ENCODE measurements around the gene RIMS3. TPM values are rescaled to one million over a fixed set of nuclear protein-coding genes. Genes with fewer than 3 reads are reported as not detected.

Gene RIMS3
- total RNA-seq, 1 experiment from 2014 or later = 2.9 TPM

DNA sequence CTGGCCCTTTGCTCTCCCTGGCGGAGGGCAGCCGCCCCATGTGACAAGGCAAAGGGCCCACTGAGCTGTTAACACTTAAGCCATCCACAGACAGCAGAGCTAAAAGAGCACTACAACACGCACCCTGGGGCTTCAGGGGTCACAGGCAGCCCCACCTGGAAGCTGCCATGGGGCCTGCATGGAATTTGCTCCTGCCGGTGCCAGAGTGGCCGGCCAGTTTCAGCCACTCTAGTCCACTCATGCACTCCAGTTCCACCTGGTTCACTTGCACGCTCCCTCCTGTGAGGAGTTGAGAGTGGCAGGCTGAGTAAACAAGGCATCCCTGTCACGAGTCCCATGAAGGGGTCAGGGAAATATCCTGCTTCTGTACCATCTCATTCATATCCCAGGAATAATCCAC is 55.3 kb downstream of the RIMS3 start:
- Histone ChIP-seq H3K79me2 (ENCODE audit: low read length) (no peaks in the 10 kb centered on the region), H3F3A (ENCODE audit: low read length, unreplicated experiment) (no peaks in the 10 kb centered on the region), H3K9me3 (ENCODE audit: low read length) (no peaks in the 10 kb centered on the region), H2AFZ (ENCODE audit: low read length) (no peak overlapping the region), H4K20me1 (ENCODE audit: low read length) (no peaks in the 10 kb centered on the region), H3K36me3 (ENCODE audit: low read depth, low read length) (no peaks in the 10 kb centered on the region), H3K27ac (ENCODE audit: low read length) (no peak overlapping the region), H3K4me3 (ENCODE audit: low read length) (no peak overlapping the region), H3K9ac (ENCODE audit: low read length) (no peak overlapping the region), H3K27me3 (ENCODE audit: low read length) (no peaks in the 10 kb centered on the region), H3K9me2 (replicated peaks; ENCODE audit: low read length) (no peaks in the 10 kb centered on the region), H3K4me2 (ENCODE audit: low read length) (no peak overlapping the region), H3K4me1 (ENCODE audit: insufficient read depth, low read length) (no peaks in the 10 kb centered on the region)
- ChIA-PET CTCF (no interaction called here), POLR2A (ENCODE audit: unreplicated experiment) (no interaction called here)
- TF ChIP-seq, protein P1, sequence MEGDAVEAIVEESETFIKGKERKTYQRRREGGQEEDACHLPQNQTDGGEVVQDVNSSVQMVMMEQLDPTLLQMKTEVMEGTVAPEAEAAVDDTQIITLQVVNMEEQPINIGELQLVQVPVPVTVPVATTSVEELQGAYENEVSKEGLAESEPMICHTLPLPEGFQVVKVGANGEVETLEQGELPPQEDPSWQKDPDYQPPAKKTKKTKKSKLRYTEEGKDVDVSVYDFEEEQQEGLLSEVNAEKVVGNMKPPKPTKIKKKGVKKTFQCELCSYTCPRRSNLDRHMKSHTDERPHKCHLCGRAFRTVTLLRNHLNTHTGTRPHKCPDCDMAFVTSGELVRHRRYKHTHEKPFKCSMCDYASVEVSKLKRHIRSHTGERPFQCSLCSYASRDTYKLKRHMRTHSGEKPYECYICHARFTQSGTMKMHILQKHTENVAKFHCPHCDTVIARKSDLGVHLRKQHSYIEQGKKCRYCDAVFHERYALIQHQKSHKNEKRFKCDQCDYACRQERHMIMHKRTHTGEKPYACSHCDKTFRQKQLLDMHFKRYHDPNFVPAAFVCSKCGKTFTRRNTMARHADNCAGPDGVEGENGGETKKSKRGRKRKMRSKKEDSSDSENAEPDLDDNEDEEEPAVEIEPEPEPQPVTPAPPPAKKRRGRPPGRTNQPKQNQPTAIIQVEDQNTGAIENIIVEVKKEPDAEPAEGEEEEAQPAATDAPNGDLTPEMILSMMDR (conservative IDR thresholded peaks at IDR 0.05; ENCODE audit: low read depth, low read length) = no peak
- no peak for TF ChIP-seq EZH2 (IDR thresholded peaks at IDR 0.05; ENCODE audit: low read length, unreplicated experiment)
- no peak for TF ChIP-seq EZH2phosphoT487 (IDR thresholded peaks at IDR 0.05; ENCODE audit: borderline replicate concordance, low read length)
- DNase-seq (no peak), ATAC-seq (no peak)
- intact Hi-C loops (cut with micrococcal nuclease) = loop anchor here (5.0 kb wide), 1 partner anchor 342 kb away; no protein-coding TSS in a partner anchor
- BruUV-seq (replicated peaks) = no TSS peak

DNA sequence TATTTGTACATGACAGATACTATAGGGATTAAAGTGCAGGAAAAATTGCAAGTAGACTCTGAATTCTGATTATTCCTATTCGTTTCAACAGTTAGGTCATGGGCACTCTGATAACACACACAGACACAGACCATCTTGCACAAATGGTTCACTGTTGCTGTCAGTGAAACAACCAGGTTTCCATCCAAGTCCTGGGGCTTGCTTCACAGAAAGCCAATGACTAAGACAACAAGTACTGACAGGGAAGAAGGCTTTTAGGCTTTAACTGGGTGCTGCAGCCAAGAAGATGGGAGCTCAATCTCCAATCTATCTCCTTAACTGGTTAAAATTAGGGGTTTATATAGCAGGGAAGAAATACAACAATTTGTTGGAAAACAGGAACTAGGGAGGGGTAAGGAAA is 57.6 kb downstream of the RIMS3 start:
- Histone ChIP-seq H3K4me1 (ENCODE audit: insufficient read depth, low read length) (no peaks in the 10 kb centered on the region), H3K4me3 (ENCODE audit: low read length) (no peak overlapping the region), H3K9me3 (ENCODE audit: low read length) (no peaks in the 10 kb centered on the region), H3K27ac (ENCODE audit: low read length) (no peak overlapping the region), H3K4me2 (ENCODE audit: low read length) (no peak overlapping the region), H3K27me3 (ENCODE audit: low read length) (no peaks in the 10 kb centered on the region), H3K36me3 (ENCODE audit: low read depth, low read length) (no peaks in the 10 kb centered on the region), H4K20me1 (ENCODE audit: low read length) (no peaks in the 10 kb centered on the region), H3F3A (ENCODE audit: low read length, unreplicated experiment) (no peaks in the 10 kb centered on the region), H2AFZ (ENCODE audit: low read length) (no peak overlapping the region), H3K9ac (ENCODE audit: low read length) (no peak overlapping the region), H3K79me2 (ENCODE audit: low read length) (no peaks in the 10 kb centered on the region), H3K9me2 (replicated peaks; ENCODE audit: low read length) (no peaks in the 10 kb centered on the region)
- ChIA-PET POLR2A (ENCODE audit: unreplicated experiment) (no interaction called here), CTCF (no interaction called here)
- intact Hi-C loops (cut with micrococcal nuclease) = no loop called here
- DNase-seq (no peak), ATAC-seq (no peak)
- BruUV-seq (replicated peaks) = no TSS peak
- no peak for TF ChIP-seq EZH2 (IDR thresholded peaks at IDR 0.05; ENCODE audit: low read length, unreplicated experiment)
- TF ChIP-seq EZH2phosphoT487 (IDR thresholded peaks at IDR 0.05; ENCODE audit: borderline replicate concordance, low read length) = no peak
- TF ChIP-seq, protein P1 (conservative IDR thresholded peaks at IDR 0.05; ENCODE audit: low read depth, low read length) = no peak

DNA sequence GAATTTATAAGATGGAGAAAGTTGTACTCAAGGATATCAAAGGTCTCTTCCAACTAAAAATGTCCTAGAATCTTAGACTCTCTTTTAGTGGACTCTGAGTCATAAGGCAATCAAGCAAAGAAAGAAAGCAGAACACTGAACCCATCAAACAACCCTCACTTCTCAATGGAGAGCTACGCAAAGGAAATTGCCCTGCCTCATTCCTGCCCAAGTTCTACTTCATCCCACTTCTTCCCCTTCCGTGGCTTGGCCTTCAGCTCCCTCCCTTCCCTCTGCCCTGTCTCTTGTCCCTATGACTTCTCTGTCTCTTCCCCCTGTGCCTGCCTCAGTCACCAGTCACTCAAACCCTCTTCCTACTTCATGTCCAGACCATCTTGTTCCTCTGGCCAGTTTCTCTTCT is 58.5 kb downstream of the RIMS3 start:
- Histone ChIP-seq H3K4me3 (ENCODE audit: low read length) (no peak overlapping the region), H3K4me2 (ENCODE audit: low read length) (no peak overlapping the region), H3F3A (ENCODE audit: low read length, unreplicated experiment) (no peaks in the 10 kb centered on the region), H3K36me3 (ENCODE audit: low read depth, low read length) (no peaks in the 10 kb centered on the region), H3K27ac (ENCODE audit: low read length) (no peak overlapping the region), H3K4me1 (ENCODE audit: insufficient read depth, low read length) (no peaks in the 10 kb centered on the region), H3K27me3 (ENCODE audit: low read length) (no peaks in the 10 kb centered on the region), H2AFZ (ENCODE audit: low read length) (no peak overlapping the region), H3K9me2 (replicated peaks; ENCODE audit: low read length) (no peaks in the 10 kb centered on the region), H4K20me1 (ENCODE audit: low read length) (no peaks in the 10 kb centered on the region), H3K9me3 (ENCODE audit: low read length) (no peaks in the 10 kb centered on the region), H3K79me2 (ENCODE audit: low read length) (no peaks in the 10 kb centered on the region), H3K9ac (ENCODE audit: low read length) (no peak overlapping the region)
- BruUV-seq (replicated peaks) = no TSS peak
- CTCF ChIA-PET = no interaction called here
- POLR2A ChIA-PET (ENCODE audit: unreplicated experiment) = no interaction called here
- TF ChIP-seq, protein P1 (conservative IDR thresholded peaks at IDR 0.05; ENCODE audit: low read depth, low read length) = no peak
- TF ChIP-seq EZH2phosphoT487 (IDR thresholded peaks at IDR 0.05; ENCODE audit: borderline replicate concordance, low read length) (no peak), EZH2 (IDR thresholded peaks at IDR 0.05; ENCODE audit: low read length, unreplicated experiment) (no peak)
- intact Hi-C loops (cut with micrococcal nuclease) = no loop called here
- DNase-seq = no peak
- no peak for ATAC-seq
